Stimulated activated CD4-positive, alpha-beta T cell treated with anti-CD3 and anti-CD28 coated beads, Interleukin-15, amount 100 ng/mL, for 48 hours (primary cell): Measurements from ENCODE around the gene ABTB1.
"Not testable (repeated sequence)": the region's sequence is repeated elsewhere in the genome, so short reads cannot be mapped to it uniquely, and the experiment has no call there.

Experiments
- DNase-seq, 2 donors: peaks; one replicate each; pipeline ENCODE4 v3.0.0-alpha.2; 2020; ENCODE audit warnings: low read depth in 2 of 2

ABTB1 gene

DNA sequence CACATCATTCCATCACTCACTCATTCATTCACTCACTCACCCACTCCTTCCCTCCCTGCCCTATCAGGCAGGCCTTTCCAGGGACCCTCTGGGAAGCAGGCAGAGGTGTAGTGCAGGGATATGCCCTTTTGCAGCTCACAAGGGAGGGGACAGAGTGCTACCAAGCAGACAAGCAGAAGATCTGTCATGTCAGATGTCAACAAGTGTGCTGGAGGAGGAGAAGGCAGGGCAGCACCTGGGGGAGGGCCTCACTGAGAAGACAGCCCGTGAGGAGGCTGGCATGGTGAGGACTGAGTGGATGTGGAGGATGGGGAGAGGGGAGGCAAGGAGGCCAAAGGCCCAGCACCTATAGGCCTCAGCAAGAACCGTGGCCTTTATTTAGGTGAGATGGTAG is 15.3 kb downstream of the ABTB1 start:
- no peak for DNase-seq

DNA sequence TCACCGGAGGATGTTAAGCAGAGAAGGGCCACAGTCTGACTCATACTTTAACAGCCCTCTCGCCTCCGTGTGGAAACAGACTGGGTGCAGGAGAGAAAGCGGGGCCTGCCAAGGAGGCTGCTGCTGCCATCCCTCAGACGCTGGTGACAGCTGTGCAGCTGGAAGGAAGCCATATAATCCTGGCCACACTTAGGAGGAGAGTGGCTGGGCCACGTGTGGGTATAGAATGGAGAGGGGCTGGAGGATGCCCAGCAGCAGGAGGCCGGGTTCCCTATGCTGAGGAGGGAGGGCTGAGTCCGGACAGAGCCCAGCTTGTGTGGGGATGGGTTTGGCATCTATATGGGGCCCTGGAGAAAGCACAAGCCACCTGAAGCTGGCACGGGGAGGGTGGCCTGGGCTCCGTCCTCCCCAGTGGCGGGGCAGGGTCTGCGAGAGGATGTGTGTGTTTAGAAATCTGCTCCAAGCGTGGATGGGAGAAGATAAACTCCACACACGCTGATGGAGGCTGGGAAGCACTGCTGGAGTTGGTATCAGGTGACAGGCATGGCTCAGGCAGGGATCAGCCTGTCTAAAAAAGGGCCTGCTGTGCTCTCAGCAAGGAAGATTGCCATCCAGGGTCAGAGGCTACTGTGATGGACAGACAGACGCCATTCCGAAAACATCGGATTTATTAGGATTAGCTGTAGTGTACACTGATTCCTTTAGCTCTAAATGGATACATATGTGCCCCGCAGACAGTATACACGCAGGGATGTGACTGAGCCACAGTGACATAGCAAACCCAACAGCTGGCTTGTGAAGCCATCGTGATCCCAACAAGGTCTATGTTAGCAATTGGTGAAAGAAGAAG is 15.9 kb downstream of the ABTB1 start:
- no peak for DNase-seq

DNA sequence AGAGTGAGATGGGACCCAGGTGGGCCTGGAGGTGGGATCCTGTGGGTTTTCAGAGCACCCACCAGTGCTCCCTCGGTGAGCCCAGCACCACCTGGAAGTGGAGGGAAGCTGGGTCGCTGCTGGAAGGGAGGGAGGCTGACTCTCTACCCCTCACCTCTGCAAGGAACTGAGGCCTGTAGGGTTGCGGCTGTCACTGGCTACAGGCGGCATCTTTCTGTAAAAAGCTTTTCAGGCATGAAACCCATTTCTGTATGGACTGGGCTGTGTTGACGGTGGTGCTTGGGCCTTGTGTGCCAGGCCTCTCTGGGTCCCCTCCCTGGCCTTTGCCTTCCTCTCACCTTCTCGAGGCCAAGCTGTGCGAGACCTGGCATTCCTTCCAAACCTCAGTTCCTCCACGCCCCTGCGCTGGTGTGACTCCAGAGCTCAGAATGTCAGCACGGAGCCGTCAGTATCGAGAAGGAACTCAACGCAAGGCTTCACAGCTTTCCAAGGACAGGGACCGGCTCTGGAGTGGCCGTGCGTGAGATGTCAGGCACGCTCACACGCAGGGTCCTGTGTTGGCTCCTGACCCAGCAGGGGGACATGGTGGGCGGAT is 16.6 kb downstream of the ABTB1 start:
- no peak for DNase-seq

DNA sequence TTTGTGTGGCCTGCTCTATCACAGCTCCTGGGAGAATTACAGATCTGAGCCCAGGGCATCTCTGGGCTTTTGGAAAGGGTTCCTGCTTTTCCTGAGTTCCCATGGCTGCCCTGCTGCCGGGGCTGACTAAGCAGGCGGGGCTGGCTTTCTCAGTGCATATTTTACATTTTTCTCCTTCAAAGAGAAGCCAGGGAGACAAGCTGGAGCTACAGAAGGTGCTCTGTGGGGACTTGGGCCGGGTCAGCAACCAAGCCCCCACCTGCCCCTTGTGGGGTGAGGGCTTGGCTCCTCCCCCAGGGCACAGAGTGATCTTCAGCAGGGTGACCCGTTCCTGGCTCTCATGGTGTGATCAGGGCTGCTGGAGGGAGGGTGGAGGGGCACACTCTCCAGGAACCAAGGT is 17.4 kb downstream of the ABTB1 start:
- no peak for DNase-seq

DNA sequence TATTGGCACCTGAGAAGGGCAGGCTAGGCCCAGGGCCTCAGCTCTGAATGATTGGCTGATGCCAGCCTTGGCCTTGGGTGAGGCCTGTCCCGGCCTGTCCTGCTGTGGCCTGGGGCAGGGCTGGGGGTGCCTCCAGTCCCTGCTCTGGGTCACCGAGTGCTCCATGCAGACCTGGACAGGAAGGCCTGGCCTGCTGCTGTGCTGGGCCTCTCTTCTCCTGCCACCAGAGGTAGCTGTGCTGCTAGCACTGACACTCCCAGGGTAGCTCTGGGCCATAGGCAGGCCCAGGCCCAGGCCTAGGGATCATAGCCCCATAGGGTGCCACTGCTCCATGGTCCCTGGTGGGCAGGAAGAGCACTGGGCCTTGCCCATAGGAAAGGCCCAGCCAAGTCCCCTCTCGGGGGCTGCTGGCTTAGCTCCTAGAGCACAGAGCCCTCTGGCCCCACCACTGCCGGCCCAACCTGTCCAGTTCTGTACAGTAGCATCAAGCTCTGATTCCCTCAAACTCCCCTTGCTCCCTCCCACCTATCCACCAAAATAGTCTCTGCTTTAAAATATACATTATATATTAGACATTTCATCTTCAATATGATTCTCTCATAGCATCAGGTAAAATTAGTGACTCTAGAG is 18.2 kb downstream of the ABTB1 start:
- DNase-seq: no peak

DNA sequence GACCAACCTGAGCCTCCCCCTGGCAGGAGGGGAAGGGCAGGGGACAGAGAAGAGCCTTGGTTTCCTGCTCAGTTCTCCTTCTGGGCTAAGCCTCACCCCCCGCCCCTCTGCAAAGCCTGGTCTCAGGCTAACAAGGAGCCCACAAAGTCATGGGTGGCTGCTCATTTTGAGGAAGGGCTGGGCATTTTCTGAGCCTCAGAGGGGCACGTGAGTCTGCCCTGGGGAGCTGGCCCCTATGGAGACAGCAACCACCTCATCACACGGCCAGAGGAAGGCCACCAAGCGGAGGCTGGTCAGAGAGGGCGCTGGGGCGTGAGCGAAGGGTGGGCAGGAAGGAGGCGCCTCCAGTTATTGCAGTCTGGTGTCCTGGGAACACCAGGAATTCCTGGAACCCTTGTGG is 18.7 kb downstream of the ABTB1 start:
- no peak for DNase-seq

DNA sequence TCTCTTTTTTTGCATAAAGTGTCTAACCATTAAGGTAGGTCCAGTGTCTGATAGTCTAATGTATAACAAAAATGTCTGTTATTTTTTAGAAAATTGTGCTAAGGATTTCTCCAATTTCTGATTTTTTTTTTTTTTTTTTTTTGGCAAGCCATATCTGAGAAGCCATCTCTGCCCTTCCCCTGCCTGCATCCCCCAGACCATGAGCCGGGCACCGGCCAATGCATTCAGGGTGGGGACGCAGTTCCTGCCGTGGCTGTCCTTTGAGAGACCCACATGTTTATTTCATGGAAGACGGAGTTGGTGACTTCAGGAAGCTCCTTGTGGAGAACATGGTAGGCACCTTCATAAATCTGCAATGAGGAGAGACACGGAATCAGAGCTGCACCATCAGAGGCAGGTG is 19.2 kb downstream of the ABTB1 start:
- no peak for DNase-seq

DNA sequence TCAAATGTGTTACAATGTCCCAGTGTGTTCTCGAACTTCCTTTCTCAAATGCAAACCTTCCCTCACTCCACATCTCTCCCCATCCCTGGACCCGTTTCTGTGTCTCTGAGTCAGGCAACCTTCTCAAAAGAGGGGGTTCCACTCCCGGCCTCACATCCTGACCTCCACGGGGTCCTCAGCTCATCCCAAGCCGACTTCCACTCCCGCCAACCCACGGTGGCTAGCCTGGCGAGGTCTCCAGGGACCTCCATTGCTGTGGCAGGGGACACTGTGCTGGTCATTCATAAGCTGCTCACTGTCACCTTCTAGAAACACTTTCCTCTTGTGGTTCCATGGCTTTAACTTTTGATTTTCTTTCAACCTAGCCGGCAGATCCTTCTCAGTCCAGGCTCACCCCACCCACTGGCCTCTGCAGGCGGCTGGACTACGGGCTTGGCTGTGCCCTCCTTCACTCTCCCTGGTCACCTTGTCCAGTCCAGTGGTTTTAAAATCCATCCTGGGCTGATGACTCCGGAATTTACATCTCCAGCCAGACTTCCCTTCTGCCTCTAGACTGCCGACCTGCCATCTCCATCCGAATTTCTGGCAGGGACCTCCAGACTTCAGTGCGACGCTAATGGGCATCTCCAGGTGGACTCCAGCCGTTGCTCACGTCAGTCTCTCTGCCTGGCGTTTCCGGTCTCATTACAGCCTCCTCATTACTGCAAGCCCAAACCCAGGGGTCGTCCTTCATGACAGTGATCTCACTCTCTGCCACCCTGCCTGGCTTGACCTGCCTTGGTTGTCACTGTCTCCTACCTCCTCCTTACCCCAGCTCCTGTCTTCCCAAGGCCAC is 20.0 kb downstream of the ABTB1 start:
- DNase-seq: no peak

DNA sequence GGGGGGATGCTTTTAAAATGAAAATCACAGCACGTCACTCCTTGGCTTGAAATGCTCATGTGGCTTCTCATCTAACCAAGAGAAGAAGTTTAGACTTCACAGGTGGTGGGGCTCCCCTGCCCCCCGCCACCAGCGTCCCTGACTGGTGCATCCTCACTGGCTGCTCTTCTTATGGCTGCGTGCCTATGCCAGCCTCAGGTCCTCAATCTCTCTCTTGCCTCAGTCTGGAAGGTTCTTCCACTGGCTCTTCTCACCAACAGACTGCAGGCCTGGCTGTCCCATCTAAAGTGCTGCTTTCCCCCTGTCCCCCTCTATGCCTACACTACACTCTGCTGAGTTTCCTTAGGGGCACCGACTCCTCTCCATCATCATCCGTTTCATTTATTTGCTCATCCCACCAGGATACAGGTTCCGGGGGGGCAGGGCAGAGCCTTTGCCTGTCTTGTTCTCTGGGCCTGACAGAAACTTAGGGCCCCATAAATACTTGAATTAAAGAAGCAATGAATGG is 20.6 kb downstream of the ABTB1 start:
- no peak for DNase-seq

DNA sequence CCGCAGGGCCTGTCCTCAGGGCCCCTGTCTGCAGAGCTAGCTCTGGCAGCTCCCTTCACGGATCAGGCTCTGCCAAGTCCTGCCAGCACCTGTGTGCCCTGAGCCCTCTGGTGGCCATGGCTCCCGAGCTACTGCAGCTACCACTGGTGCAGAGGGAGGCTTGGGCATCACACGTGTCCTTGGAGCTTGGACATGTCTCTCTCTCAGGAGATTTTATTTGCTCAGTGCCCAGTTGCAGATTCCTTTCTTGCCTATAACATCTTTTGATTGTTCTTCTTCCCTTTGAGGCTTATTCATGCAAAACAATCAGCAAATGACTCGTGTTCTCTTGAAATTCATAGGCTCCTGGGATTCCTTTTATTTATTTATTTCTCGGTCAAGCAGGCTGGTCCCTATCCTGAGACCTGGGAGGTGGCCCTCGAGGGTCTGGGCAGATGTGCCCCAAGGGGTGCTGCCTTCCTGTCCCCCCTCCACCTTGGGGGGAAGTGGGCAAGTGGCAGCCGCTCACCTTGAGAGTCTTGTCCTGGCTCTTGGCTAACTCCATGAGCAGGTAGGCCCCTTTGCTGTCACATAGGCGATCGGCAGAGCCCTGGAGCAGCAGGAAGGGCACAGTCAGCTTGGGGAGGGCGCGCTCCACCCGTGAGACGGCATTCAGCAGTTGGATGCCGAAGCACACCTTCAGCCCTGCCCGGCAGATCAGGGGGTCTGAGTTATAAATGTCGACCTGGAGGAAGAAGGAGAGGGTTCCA is 21.9 kb downstream of the ABTB1 start:
- DNase-seq: peak in 1 of 2 donors; percentile 28

DNA sequence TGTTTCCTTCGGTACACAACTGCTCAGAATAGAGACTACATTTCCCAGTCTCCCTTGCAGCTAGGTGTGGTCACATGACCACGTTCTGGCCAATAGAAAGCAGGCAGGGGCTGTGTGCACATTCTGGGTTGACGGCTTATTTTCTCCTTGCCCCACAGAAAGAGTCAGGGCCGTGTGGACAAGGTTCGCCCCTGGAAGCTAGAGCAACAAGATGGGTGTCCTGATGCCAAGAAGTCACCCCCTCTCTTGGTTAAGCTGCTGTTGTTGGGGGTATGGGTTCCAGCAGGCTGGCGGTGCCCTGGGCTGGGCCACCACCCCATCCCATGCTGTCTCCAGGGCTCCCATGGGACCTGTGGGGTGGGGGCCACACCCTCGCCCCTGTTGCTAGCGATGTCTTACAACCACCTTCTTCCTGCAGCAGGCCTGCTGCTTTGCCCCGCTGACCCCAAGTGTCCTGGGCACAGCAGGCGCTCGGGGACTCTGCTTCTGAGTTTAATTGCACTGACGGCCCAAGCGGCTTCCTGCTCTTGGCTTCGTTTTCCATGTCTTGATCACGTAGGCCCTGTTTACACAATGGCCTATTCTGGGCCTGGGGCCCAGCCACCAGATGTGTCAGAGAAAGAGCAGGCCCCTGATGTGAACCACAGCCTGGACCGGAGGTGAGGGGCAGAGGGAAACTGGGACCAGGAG is 24.9 kb downstream of the ABTB1 start:
- peak; percentile 33 to 34 for DNase-seq

DNA sequence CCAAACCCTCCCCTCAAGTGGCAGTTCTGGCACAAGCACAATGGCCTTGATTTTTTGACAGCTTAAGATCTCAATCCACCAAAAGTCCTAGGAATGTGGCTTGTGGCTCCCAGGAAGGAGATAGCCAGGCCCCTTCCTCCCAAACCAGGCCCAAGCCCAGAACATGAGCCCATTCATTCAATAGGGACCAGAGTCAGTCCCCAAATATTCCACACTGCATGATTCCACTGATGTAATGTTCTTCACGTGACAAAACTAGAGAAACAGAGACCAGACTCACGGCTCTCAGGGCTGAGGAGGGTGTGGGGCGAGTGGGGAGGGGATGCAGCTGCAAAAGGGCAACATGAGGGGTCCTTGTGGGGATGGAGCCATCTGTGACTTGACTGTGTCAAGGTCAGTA is 25.5 kb downstream of the ABTB1 start:
- no peak for DNase-seq

DNA sequence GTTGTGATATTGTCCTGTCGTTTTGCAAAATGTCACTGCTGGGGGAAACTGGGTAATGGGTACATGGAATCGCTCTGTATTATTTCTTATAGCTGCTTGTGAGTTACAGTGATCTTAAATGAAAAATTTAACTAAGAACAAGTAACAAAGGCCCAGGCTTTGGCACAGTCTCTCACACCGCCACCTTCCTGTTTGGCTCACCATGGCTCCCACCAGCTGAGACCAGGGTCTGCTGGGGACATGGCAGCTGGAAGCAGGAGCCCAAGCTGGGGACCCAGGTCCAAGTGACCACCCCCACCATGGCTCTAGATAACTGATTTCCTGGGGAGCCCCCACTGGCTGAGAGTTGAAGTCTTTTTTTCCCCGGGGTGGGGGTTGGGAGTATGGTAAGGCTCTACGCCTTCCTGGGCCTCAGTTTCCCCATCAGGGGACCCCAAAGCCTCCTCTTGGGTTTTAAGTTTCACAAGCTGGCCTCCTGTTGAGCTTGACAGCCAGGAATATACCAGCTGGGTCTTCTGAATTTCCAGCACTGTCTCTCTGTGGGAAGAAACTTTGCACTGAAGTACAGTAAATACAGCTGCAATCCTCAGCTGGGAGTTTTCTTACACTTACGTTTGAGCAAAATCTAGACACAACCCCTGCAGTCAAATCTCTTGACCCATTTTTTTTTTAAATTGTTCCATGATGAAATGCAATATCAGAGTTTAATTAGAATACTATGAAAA is 26.1 kb downstream of the ABTB1 start:
- no peak for DNase-seq

DNA sequence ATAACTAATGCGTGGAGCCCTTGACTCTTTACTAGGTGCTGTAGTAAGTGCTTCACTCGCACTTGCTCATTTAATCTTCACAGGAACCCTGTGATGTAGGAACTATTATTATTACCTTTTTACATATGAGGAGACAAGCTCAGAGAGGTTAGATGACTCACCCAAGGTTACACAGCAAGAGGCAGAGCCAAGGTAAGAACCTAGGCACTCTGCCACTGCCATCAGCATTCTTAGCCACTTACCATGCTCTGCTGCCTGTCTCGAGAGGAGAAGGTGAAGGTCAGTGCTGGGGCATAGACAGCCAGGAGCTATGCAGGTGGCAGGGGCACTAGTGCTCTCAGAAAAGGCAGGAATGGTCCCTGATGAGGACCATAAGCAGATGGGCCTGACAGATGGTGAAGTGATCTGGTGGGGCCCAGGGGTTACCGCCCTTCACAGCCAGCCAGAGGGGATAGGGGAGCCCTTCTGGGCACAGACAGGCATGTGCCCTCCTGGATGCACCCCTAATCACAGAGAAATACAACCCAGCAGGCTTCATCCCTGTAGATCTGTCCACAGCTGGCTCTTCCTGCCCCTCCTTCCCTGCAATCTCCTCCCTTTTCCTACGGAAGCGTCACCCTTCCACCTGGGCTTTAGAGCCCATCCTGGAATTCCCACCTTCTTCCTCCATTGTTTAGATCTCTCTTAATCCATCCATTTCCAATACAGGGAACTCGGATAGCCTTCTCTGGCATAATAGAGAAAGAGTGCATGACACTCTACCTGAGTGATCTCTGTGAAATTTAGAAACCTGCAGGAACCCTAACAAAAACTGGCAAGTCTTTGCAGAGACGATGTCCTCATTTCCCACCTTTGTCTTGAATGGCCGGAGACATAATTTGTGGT is 26.9 kb downstream of the ABTB1 start:
- no peak for DNase-seq

DNA sequence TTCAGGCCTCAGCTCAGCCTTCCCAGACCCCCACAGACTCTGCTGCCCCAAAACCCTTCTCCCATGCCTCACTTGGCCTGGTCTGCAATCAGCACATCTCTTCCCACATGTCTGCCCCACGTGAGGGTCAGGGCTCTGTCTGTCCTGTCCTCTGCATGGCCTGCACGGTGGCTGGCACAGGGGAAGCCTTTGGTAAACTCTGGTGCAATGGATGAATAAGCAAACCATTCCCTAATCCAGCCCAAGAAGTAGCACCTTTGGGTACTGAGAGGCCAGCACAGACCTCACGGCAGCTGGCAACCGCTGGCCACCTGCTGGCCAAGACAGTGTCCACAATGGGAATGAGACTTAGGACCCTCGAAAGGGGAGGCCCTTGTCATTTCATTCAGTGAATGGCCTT is 27.7 kb downstream of the ABTB1 start:
- no peak for DNase-seq

DNA sequence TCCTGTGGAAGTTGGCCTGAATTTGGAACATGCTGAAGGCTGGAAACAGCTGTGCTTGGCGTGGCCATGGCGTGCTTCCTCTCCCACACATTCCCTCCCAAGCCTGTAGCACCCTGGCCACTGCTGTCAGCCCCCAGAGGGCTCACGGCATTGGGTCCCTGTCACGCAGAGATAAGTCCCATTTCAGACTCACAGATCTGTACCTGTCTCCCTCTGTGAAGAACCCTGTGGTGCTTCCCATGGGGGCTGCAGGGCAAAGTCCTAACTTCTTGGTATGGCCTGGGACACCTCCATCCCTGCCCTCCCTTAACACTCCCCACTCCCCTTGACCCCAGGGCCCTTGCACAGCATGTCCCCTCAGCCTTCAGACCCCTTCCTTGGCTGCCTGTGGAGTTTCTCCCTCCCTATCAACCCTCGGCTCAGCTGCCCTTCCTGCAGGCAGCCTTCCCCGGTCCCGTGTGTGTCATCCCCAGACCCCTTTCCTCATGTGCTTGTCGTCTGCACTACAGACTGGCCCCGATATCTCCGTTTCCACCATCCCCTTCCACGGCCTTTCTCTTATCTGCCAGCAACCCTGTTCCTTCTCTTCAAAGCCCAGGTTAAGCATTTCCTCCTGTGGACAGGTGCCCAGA is 28.6 kb downstream of the ABTB1 start:
- DNase-seq: no peak

DNA sequence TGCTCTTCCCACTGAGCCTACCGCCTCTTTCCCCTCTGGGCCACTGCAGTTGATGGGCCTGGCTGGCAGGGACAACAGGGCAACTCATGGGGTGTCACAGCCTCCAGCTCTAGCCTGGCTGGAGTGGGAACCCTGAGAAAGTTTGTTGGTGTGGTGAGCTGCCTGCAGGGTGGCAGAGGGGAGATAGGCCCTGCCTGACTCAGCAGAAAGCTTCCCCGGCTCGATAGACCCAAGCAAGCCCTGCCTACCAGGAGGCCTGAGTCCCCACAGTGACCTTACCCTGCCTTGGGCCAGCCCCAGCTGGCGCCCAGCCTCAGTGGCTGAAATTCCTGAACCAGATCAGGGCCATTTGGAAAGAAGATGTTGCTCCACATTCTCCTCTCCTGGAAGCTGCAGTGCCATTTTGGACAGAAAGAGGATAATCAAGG is 29.4 kb downstream of the ABTB1 start:
- no peak for DNase-seq

DNA sequence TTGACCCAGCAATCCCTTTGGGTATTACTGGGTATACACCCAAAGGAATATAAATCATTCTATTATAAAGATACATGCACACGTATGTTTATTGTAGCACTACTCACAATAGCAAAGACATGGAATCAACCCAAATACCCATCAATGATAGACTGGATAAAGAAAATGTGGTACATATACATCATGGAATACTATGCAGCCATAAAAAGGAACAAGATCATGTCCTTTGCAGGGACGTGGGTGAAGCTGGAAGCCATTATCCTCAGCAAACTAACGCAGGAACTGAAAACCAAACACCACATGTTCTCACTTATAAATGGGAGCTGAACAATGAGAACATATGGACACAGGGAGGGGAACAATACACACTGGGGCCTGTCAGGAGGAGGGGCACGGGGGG is 32.1 kb downstream of the ABTB1 start:
- DNase-seq: not testable (repeated sequence)
